ENCODE results near the gene TRAT1. TPM values are rescaled to one million over a fixed set of nuclear protein-coding genes. Genes with fewer than 3 reads are reported as not detected.

TRAT1 gene
- total RNA-seq, 2 experiments from 2014 or later: not detected

DNA sequence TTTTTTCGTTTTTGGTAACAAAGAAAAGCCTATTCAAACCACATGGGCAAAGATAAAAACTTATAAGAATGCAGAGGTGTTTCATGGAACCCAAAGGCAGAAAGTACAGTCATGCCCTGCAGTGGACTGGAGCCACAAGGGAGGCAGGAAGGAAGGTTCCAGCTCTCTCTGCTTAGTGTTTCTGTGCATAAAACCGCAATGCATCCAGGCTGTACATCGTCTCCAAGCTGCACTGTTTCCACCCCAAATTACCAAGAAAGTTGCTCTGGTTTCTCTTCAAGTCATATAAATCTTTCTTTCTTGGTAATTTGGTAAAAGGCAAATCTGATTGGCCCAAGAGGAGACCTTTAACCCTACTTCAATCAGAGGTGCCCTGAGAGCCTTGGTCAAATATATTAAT lies 15.8 kb downstream of the TRAT1 start:
- TF ChIP-seq, protein P1, sequence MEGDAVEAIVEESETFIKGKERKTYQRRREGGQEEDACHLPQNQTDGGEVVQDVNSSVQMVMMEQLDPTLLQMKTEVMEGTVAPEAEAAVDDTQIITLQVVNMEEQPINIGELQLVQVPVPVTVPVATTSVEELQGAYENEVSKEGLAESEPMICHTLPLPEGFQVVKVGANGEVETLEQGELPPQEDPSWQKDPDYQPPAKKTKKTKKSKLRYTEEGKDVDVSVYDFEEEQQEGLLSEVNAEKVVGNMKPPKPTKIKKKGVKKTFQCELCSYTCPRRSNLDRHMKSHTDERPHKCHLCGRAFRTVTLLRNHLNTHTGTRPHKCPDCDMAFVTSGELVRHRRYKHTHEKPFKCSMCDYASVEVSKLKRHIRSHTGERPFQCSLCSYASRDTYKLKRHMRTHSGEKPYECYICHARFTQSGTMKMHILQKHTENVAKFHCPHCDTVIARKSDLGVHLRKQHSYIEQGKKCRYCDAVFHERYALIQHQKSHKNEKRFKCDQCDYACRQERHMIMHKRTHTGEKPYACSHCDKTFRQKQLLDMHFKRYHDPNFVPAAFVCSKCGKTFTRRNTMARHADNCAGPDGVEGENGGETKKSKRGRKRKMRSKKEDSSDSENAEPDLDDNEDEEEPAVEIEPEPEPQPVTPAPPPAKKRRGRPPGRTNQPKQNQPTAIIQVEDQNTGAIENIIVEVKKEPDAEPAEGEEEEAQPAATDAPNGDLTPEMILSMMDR (conservative IDR thresholded peaks at IDR 0.05; ENCODE audit: low read length): no peak
- TF ChIP-seq EZH2phosphoT487 (IDR thresholded peaks at IDR 0.05; ENCODE audit: borderline replicate concordance, low read depth, low read length): no peak
- Histone ChIP-seq H3K4me1 (ENCODE audit: insufficient read depth, low read length, poor library complexity, severe bottlenecking) (no peaks in the 10 kb centered on the region), H4K20me1 (ENCODE audit: insufficient read depth, low read length) (no peaks in the 10 kb centered on the region), H2AFZ (ENCODE audit: low read length) (no peak overlapping the region), H3K4me2 (ENCODE audit: low read length) (no peak overlapping the region), H3K36me3 (ENCODE audit: insufficient read depth, low read length) (no peaks in the 10 kb centered on the region), H3K27ac (ENCODE audit: low read depth, low read length, poor library complexity, severe bottlenecking) (no peak overlapping the region), H3K9me2 (ENCODE audit: insufficient read depth, low read length) (no peaks in the 10 kb centered on the region), H3K9me3 (ENCODE audit: low read length) (no peaks in the 10 kb centered on the region), H3K79me2 (ENCODE audit: insufficient read depth, low read depth, low read length) (no peaks in the 10 kb centered on the region), H3K4me3 (ENCODE audit: low read depth, low read length, poor library complexity, severe bottlenecking) (no peak overlapping the region)
- POLR2A ChIA-PET: no interaction called here
- CTCF ChIA-PET (ENCODE audit: unreplicated experiment): no interaction called here
- no peak for DNase-seq (ENCODE audit: low spot score)
- intact Hi-C loops (cut with micrococcal nuclease; ENCODE audit: unreplicated experiment): no loop called here
- BruUV-seq (replicated peaks): no TSS peak

DNA sequence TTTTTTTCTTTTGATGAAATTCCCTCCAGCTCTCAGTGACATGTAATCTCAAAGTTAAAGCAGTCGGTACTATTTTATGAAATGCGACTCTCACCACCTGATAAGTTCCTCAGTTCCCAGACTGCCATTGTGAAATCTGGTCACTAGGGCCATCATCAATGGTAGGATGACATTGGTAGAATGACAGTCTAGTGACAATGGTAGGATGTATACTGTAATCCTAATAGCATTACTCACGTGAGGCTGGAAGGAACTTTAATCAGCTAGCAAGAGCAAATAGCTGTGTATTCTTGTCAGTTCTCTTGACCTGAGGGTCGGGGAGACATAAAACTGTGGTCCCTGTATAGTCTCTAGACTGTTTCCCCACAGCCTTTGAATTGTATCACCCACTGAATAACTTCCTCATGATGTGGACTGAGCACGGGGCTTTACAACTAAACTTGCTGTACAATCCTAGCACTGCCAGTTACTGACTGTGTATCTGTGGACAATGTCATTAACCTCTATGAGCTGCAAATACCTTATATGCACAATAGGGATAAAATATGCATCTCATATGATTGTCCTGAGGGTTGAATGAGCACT lies 23.2 kb downstream of the TRAT1 start:
- Histone ChIP-seq H4K20me1 (ENCODE audit: insufficient read depth, low read length) (no peaks in the 10 kb centered on the region), H3K27ac (ENCODE audit: low read depth, low read length, poor library complexity, severe bottlenecking) (no peak overlapping the region), H3K9me2 (ENCODE audit: insufficient read depth, low read length) (no peaks in the 10 kb centered on the region), H3K4me1 (ENCODE audit: insufficient read depth, low read length, poor library complexity, severe bottlenecking) (no peaks in the 10 kb centered on the region), H3K9me3 (ENCODE audit: low read length) (no peaks in the 10 kb centered on the region), H3K79me2 (ENCODE audit: insufficient read depth, low read depth, low read length) (no peaks in the 10 kb centered on the region), H2AFZ (ENCODE audit: low read length) (no peak overlapping the region), H3K36me3 (ENCODE audit: insufficient read depth, low read length) (no peaks in the 10 kb centered on the region), H3K4me3 (ENCODE audit: low read depth, low read length, poor library complexity, severe bottlenecking) (no peak overlapping the region), H3K4me2 (ENCODE audit: low read length) (no peak overlapping the region)
- intact Hi-C loops (cut with micrococcal nuclease; ENCODE audit: unreplicated experiment): no loop called here
- CTCF ChIA-PET (ENCODE audit: unreplicated experiment): no interaction called here
- TF ChIP-seq, protein P1 (conservative IDR thresholded peaks at IDR 0.05; ENCODE audit: low read length): no peak
- no peak for TF ChIP-seq EZH2phosphoT487 (IDR thresholded peaks at IDR 0.05; ENCODE audit: borderline replicate concordance, low read depth, low read length)
- POLR2A ChIA-PET: interaction anchor here (0.6 kb wide), 1 partner anchor 534 kb away, joined by 5 read pairs; no protein-coding TSS in a partner anchor
- no peak for DNase-seq (ENCODE audit: low spot score)
- no TSS peak for BruUV-seq (replicated peaks)

DNA sequence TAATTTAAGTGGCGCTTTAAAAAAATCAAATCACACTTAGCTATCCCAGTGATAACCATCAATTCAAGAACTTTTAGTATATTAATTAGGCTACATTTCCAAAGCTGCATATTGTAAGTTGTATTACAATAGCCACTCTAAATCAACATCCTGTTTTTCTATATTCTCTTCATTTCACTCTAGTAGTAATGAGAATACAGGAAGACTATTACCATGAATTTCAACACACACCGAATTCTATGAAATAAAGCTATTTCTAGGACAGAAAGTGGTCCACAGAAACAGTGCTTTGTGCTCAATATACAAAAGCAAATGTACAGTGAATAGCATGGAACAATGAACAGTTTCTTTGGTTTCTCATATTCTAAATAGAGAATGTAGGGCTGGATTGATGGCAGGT lies 24.6 kb downstream of the TRAT1 start:
- TF ChIP-seq, protein P1 (conservative IDR thresholded peaks at IDR 0.05; ENCODE audit: low read length): no peak
- no peak for TF ChIP-seq EZH2phosphoT487 (IDR thresholded peaks at IDR 0.05; ENCODE audit: borderline replicate concordance, low read depth, low read length)
- Histone ChIP-seq H3K4me2 (ENCODE audit: low read length) (no peak overlapping the region), H2AFZ (ENCODE audit: low read length) (no peak overlapping the region), H4K20me1 (ENCODE audit: insufficient read depth, low read length) (no peaks in the 10 kb centered on the region), H3K4me3 (ENCODE audit: low read depth, low read length, poor library complexity, severe bottlenecking) (no peak overlapping the region), H3K9me3 (ENCODE audit: low read length) (no peaks in the 10 kb centered on the region), H3K4me1 (ENCODE audit: insufficient read depth, low read length, poor library complexity, severe bottlenecking) (no peaks in the 10 kb centered on the region), H3K36me3 (ENCODE audit: insufficient read depth, low read length) (no peaks in the 10 kb centered on the region), H3K79me2 (ENCODE audit: insufficient read depth, low read depth, low read length) (no peaks in the 10 kb centered on the region), H3K9me2 (ENCODE audit: insufficient read depth, low read length) (no peaks in the 10 kb centered on the region), H3K27ac (ENCODE audit: low read depth, low read length, poor library complexity, severe bottlenecking) (no peak overlapping the region)
- ChIA-PET POLR2A (no interaction called here), CTCF (ENCODE audit: unreplicated experiment) (no interaction called here)
- BruUV-seq (replicated peaks): no TSS peak
- DNase-seq (ENCODE audit: low spot score): no peak
- intact Hi-C loops (cut with micrococcal nuclease; ENCODE audit: unreplicated experiment): no loop called here

All from OCI-LY7 (cell line).